Coronary artery (tissue), 2 donors: ENCODE data around the gene STARD3NL.
"Not testable (repeated sequence)": the region's sequence is repeated elsewhere in the genome, so short reads cannot be mapped to it uniquely, and the experiment has no call there.

ENCODE experiments used
- DNase-seq: peaks from one replicate; pipeline ENCODE4 v3.0.0-alpha.2; 2017; ENCODE audit warnings: low spot score
- H3K27ac ChIP-seq, 2 donors: fragments of 200-600 bp; sonication (generic); one replicate each; pipeline ENCODE4 v1.5.1; 2016 to 2019
- H3K4me3 ChIP-seq: fragments of 200-600 bp; sonication (generic); 2 replicates; pipeline ENCODE4 v1.5.1; 2016; ENCODE audit warnings: mild to moderate bottlenecking, moderate library complexity
- TF ChIP-seq, protein P1 (sequence below): fragments of 200-600 bp; sonication (generic); IDR thresholded peaks from one replicate; pipeline ENCODE4 v1.5.1; 2019; ENCODE audit warnings: antibody characterized with exemption

The STARD3NL gene

DNA sequence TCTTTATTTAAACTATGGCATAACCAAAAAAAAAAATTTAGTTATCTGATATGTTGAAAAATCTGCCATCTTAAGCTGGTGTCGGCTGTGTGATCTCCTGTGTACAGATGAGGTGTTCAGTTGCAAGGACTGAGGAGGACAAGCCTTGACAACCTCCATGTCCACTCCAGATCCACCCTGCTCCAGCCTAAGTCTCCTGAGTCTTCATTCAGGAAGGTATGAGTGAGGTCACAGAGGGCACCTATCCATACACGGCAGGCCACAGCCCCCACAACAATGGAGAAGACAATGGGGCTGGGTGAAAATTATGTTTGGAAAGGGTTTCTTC, 79.3 kb downstream of the STARD3NL start:
- TF ChIP-seq, protein P1, sequence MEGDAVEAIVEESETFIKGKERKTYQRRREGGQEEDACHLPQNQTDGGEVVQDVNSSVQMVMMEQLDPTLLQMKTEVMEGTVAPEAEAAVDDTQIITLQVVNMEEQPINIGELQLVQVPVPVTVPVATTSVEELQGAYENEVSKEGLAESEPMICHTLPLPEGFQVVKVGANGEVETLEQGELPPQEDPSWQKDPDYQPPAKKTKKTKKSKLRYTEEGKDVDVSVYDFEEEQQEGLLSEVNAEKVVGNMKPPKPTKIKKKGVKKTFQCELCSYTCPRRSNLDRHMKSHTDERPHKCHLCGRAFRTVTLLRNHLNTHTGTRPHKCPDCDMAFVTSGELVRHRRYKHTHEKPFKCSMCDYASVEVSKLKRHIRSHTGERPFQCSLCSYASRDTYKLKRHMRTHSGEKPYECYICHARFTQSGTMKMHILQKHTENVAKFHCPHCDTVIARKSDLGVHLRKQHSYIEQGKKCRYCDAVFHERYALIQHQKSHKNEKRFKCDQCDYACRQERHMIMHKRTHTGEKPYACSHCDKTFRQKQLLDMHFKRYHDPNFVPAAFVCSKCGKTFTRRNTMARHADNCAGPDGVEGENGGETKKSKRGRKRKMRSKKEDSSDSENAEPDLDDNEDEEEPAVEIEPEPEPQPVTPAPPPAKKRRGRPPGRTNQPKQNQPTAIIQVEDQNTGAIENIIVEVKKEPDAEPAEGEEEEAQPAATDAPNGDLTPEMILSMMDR = no peak
- no peak overlapping the region for H3K27ac ChIP-seq
- DNase-seq = no peak
- no peak overlapping the region for H3K4me3 ChIP-seq

DNA sequence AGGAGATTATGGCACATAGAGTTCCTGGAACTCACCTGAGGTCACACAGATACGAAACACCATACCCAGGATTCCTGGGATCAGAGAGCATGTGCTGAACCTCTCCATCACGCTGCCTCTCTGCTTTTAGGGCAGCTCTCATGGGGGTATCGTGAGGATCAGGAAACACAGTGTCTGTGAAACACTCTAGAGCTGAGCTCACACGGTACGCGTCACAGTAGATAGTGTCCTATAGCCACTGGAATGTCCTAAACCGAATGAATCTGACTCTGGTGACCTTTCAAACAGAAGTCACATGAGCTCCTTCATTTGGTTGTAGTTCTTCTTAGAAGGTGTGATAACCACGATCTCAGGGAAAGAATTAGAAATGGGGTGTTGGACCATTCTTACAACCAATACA, 81.1 kb downstream of the STARD3NL start:
- H3K27ac ChIP-seq, H3K4me3 ChIP-seq, DNase-seq: not testable (repeated sequence)

DNA sequence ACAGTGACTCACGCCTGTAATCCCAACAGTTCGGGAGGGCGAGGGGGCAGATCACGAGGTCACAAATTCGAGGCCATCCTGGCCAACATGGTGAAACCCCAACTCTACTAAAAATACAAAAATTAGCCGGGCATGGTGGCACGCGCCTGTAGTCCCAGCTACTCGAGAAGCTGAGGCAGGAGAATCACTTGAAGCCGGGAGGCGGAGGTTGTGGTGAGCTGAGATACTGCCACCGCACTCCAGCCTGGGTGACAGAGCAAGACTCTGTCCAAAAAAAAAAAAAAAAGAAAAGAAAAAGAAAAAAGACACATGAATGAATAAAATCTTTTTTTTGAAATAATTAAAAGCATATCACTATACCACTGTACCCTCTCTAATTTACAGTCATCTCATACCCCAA, 83.6 kb downstream of the STARD3NL start:
- H3K4me3 ChIP-seq, H3K27ac ChIP-seq, DNase-seq: not testable (repeated sequence)

DNA sequence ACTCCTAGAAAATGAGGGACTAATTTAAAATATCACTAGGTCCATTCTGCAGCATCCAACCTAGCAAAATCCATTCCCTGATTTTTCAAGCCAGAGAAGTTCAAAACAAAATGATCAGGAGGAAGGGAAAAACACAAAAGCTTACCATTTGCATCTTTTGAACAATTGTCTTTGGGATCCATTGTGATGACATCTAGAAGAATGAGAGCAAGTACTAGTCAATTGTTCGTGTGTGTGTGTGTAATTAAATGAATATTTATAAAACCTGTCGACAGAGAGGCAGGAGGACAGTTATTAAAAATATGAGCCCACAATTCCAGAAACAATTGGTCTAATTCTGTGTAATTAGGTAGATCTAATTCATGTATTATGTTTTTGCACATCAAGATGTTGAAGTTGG, 84.0 kb downstream of the STARD3NL start:
- not testable (repeated sequence) for H3K4me3 ChIP-seq, H3K27ac ChIP-seq, DNase-seq

DNA sequence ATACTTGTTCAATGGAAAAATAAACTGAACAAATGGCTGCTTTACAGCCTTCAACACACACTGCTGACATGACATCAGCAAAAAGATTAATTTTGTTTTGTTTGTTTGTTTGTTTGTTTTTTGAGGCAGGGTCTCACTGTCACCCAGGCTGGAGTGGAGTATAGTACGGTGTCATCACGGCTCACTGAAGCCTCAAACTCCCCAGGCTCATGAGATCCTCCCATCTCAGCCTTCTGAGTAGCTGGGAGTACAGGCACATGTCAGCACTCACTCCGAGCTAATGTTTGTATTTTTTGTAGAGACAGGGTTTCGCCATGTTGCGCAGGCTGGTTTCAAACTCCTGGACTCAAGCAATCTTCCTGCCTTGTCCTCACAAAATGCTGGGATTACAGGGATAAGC, 84.5 kb downstream of the STARD3NL start:
- TF ChIP-seq, protein P1 = no peak
- Histone ChIP-seq H3K27ac (no peak overlapping the region), H3K4me3 (no peak overlapping the region)
- DNase-seq = no peak

DNA sequence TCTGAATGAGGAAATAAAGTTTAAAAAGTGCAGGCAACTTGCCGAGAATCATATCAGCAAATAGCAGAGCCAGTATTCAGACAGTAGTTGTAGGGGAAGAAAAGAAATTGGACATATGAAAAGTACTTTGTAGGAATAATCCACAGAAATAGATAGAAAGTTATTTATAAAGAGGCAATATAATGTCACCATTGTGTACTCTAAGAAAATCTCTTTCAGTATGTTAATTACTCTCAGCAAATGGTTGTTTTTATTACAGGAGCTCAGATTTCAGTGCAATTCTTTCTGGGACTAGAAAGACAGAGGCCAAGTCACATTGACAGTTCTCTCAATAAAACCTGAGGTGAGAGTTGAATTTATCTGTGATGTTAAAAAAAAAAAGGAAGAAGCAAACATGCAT, 85.2 kb downstream of the STARD3NL start:
- H3K27ac ChIP-seq, H3K4me3 ChIP-seq, DNase-seq: not testable (repeated sequence)

DNA sequence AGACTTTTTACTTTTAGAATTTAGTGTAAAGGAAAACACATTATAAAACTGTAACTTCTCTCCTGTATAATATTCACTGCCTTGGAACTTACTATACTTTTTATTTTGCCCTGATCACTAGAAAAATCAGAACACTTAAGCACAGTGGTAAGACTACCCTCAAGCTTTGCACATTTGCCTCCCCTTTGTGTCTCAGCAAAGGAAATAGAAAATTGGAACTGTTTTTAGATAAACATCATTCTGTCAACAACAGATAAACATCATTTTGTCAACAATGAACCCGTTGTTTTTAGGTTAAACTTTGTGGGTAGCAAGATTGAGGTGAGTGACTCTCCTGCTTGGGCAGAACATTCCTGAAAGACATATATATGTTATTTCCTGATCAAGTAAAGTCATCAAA, 86.6 kb downstream of the STARD3NL start:
- not testable (repeated sequence) for DNase-seq, H3K4me3 ChIP-seq, H3K27ac ChIP-seq

DNA sequence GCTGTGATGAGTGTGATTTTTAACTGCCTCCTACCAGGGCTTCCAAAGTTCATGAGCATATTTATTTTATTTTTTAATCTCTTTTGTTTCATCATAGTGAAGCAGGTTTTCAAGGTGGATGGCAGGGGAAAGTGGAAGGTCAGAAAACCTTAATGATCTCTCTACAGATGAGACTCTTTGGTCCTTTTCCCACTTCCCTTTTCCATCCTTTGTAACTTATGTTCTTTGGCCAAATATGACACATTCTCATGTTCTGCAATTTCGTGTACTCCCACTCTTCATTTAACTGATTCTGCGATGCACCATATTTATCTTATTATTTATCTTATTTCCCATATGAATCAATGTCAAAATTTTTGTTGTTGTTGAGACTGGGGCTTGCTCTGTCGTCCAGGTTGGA, 87.9 kb downstream of the STARD3NL start:
- not testable (repeated sequence) for DNase-seq, H3K27ac ChIP-seq, H3K4me3 ChIP-seq

DNA sequence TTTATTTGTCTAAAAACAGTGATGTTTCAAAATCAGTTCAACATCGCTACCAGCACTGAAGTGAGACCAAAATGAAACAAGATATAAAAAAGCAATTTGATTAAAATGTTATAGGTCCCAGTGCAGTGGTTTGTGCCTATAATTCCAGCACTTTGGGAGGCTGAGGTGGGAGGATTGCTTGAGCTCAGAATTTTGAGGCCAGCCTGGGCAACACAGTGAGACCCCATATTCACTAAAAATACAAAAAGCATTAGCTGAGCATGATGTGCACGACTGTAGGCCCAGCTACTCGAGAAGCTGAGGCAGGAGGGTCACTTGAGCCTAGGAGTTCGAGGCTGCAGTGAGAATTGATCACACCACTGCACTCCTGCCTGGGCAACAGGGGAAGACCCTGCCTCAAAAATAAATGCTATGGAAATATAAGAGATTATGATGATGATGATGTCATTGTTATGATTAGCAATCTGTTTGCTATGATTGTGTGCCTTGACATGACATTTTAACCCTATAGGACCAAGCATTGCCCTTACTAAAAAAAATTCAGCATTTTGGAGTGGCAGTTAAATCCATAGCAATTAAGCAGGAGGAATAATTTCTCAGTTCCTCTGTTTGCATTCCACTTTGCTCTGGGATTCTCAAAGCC, 91.8 kb downstream of the STARD3NL start:
- not testable (repeated sequence) for H3K4me3 ChIP-seq, H3K27ac ChIP-seq, DNase-seq

DNA sequence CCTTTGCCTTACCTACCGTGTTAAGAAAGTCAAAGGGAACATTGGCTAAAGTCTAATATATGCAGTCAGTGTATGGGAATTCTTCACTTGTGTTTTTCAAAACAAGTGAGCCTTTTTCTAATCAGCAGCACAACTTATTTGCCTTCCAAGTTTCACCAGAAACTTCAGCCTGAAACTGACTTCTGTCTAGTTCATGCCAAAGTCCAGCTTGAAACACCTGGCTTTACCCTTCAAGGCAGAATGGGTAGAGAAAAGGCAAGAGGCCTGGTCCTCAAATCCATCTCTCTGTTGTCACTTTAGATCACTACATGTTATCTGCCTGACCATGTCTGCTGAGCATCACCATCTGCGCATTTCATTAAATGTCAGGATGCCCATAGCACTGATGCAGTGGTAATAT, 92.4 kb downstream of the STARD3NL start:
- DNase-seq, H3K4me3 ChIP-seq, H3K27ac ChIP-seq: not testable (repeated sequence)

DNA sequence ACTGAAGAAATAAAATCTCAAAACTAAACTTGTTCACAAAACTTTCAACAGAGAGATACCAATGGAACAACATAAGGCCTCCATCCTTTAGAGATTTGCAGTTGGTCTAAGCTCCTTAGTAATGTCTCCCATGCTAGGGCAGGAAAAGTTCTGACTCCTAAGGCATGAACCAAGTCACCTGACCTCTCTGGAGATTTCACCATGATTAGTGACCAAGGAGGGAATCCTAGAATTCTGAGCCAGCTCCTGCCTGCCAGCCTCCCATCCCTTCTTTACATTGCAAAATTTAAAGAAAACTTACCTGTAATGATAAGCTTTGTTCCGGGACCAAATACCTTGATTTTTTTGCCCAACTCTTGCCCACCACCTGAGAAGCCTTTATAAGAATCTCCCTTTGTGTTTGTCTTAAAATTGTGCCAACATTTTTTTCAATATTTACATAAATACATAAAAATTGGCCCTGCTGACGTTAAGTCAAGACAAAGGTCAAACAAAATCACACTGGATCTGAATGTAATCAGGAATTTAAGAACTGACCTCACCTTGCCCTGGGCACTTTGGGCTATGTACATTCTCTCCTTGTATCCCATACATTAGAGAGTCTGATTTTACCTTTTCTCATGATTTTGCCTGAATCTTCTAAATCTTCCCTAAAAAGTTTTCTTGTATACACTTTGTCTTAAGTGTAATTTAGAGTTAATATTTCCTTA, 95.4 kb downstream of the STARD3NL start, which contains the start of gene TARP:
Gene TARP, minus strand, starts transcription at position 351 of the 710 bp plus-strand sequence.
- DNase-seq = no peak
- TF ChIP-seq, protein P1 = no peak
- no peak within 1 kb of the TSS for H3K4me3 ChIP-seq
- no peak within 1 kb of the TSS for H3K27ac ChIP-seq
